SK-N-MC (cell line): ENCODE measurements around the gene PAX7.
"Not testable (repeated sequence)": the region's sequence is repeated elsewhere in the genome, so short reads cannot be mapped to it uniquely, and the experiment has no call there.

ENCODE experiments used
- DNase-seq: peaks from one replicate; pipeline ENCODE4 v3.0.0-alpha.2; 2011; ENCODE audit warnings: low read depth, low spot score
- H3K27ac ChIP-seq: fragments of 200-600 bp; sonication (generic); 2 replicates; pipeline ENCODE4 v1.5.1; 2016; ENCODE audit warnings: mixed run types
- H3K36me3 ChIP-seq: fragments of 200-600 bp; sonication (generic); 2 replicates; pipeline ENCODE4 v1.6.1; 2017; ENCODE audit warnings: antibody characterized with exemption, low read length, mixed read lengths; ENCODE audit not compliant: insufficient read depth
- H3K4me3 ChIP-seq: fragments of 200-600 bp; sonication (generic); 2 replicates; pipeline ENCODE4 v1.5.1; 2016
- H3K9ac ChIP-seq: fragments of 200-600 bp; sonication (generic); 2 replicates; pipeline ENCODE4 v1.8.0; 2017; ENCODE audit warnings: mixed run types, mixed read lengths; ENCODE audit not compliant: insufficient read length
- H3K9me3 ChIP-seq: fragments of 200-600 bp; sonication (generic); 2 replicates; pipeline ENCODE4 v1.6.1; 2017; ENCODE audit warnings: low read depth, mild to moderate bottlenecking, antibody characterized with exemption, low read length, moderate library complexity, mixed read lengths
- EZH2 ChIP-seq: fragments of 200-600 bp; sonication (generic); IDR thresholded peaks from one replicate; pipeline ENCODE4 v1.6.1; 2017; ENCODE audit warnings: antibody characterized with exemption
- FOXP2 ChIP-seq: optimal IDR thresholded peaks from 2 replicates; pipeline ENCODE3; 2011; ENCODE audit warnings: mild to moderate bottlenecking, moderate library complexity; ENCODE audit not compliant: insufficient read depth; ENCODE audit errors: extremely low read length, control extremely low read depth
- POLR2AphosphoS5 ChIP-seq: IDR thresholded peaks from 2 replicates; pipeline ENCODE4 v1.6.1; 2012; ENCODE audit warnings: mild to moderate bottlenecking, low read depth, low read length, borderline replicate concordance

PAX7 gene

GRCh38 chr1:18687273-18687672 lies 56.6 kb downstream of the PAX7 start:
- no peak for DNase-seq
- H3K36me3 ChIP-seq, result no peaks in the 10 kb centered on the region; the same call in 1 of the 2 replicates
- TF ChIP-seq FOXP2, result no peak
- no peak for TF ChIP-seq POLR2AphosphoS5
- TF ChIP-seq EZH2, result no peak
- no peaks in the 10 kb centered on the region for H3K9me3 ChIP-seq
- H3K27ac ChIP-seq, result no peak overlapping the region
- H3K4me3 ChIP-seq, result no peak overlapping the region
- no peak overlapping the region for H3K9ac ChIP-seq

- Histone ChIP-seq H3K4me3 (no peak overlapping the region), H3K9ac (no peak overlapping the region), H3K27ac (no peak overlapping the region), H3K36me3 (peaks cover 17% of the 10 kb centered on the region; the same call in 1 of the 2 replicates), H3K9me3 (no peaks in the 10 kb centered on the region)
- DNase-seq, result no peak
- TF ChIP-seq POLR2AphosphoS5 (no peak), FOXP2 (no peak), EZH2 (no peak)
Observed at GRCh38 chr1:18691648-18692047, 61.0 kb downstream of the PAX7 start.

- Histone ChIP-seq H3K36me3 (peaks cover 17% of the 10 kb centered on the region; the same call in 1 of the 2 replicates), H3K9me3 (no peaks in the 10 kb centered on the region), H3K4me3 (no peak overlapping the region), H3K27ac (no peak overlapping the region), H3K9ac (no peak overlapping the region)
- no peak for DNase-seq
- no peak for TF ChIP-seq FOXP2
- no peak for TF ChIP-seq POLR2AphosphoS5
- no peak for TF ChIP-seq EZH2
Observed at GRCh38 chr1:18693256-18694098, 62.8 kb downstream of the PAX7 start.

- not testable (repeated sequence) for H3K4me3 ChIP-seq, H3K9ac ChIP-seq, H3K9me3 ChIP-seq, H3K27ac ChIP-seq, DNase-seq
- H3K36me3 ChIP-seq, result peaks cover 17% of the 10 kb centered on the region; the same call in 1 of the 2 replicates
Observed at GRCh38 chr1:18694289-18694688, 63.6 kb downstream of the PAX7 start.

GRCh38 chr1:18697541-18697940 lies 66.9 kb downstream of the PAX7 start:
- H3K4me3 ChIP-seq, result no peak overlapping the region
- TF ChIP-seq EZH2 (no peak), FOXP2 (no peak), POLR2AphosphoS5 (no peak)

GRCh38 chr1:18700530-18700929 lies 69.9 kb downstream of the PAX7 start:
- H3K27ac ChIP-seq, result no peak overlapping the region
- H3K9ac ChIP-seq, result no peak overlapping the region
- no peak overlapping the region for H3K4me3 ChIP-seq
- peaks cover 30% of the 10 kb centered on the region for H3K36me3 ChIP-seq
- TF ChIP-seq EZH2 (no peak), POLR2AphosphoS5 (no peak), FOXP2 (no peak)
- no peaks in the 10 kb centered on the region for H3K9me3 ChIP-seq
- no peak for DNase-seq

More at GRCh38 chr1:18697541-18697940, 66.9 kb downstream of the PAX7 start:
- Histone ChIP-seq H3K36me3 (peaks cover 26% of the 10 kb centered on the region; the same call in 1 of the 2 replicates), H3K27ac (no peak overlapping the region), H3K9ac (no peak overlapping the region), H3K9me3 (no peaks in the 10 kb centered on the region)
- no peak for DNase-seq

GRCh38 chr1:18701183-18701582 lies 70.5 kb downstream of the PAX7 start:
- TF ChIP-seq POLR2AphosphoS5, result no peak
- no peak for TF ChIP-seq FOXP2
- TF ChIP-seq EZH2, result no peak
- Histone ChIP-seq H3K4me3 (no peak overlapping the region), H3K36me3 (peaks cover 26% of the 10 kb centered on the region), H3K9ac (no peak overlapping the region), H3K27ac (no peak overlapping the region), H3K9me3 (no peaks in the 10 kb centered on the region)
- no peak for DNase-seq

- Histone ChIP-seq H3K9ac (no peak overlapping the region), H3K36me3 (peaks cover 30% of the 10 kb centered on the region), H3K9me3 (no peaks in the 10 kb centered on the region), H3K4me3 (no peak overlapping the region), H3K27ac (no peak overlapping the region)
- TF ChIP-seq FOXP2, result no peak
- no peak for TF ChIP-seq EZH2
- TF ChIP-seq POLR2AphosphoS5, result no peak
- DNase-seq, result no peak
Observed at GRCh38 chr1:18703041-18703621, 72.5 kb downstream of the PAX7 start.

GRCh38 chr1:18705811-18706210 lies 75.2 kb downstream of the PAX7 start:
- no peak overlapping the region for H3K4me3 ChIP-seq
- no peak for DNase-seq

More at GRCh38 chr1:18705811-18706210, 75.2 kb downstream of the PAX7 start:
- Histone ChIP-seq H3K36me3 (peaks cover 39% of the 10 kb centered on the region), H3K9me3 (no peaks in the 10 kb centered on the region), H3K27ac (no peak overlapping the region), H3K9ac (no peak overlapping the region)
- TF ChIP-seq FOXP2 (no peak), POLR2AphosphoS5 (no peak), EZH2 (no peak)
